BLaER1 treated with 17β-estradiol and CSF1 and Interleukin-3, amounts not matched to agents 10 nM and 100 nM (cell line): ENCODE results near the gene CS.
A peak's percentile ranks its signal among the peaks of the same experiment; 100 is the strongest.
"Not testable (repeated sequence)": the region's sequence is repeated elsewhere in the genome, so short reads cannot be mapped to it uniquely, and the experiment has no call there.

ENCODE experiments used
- H3K27ac ChIP-seq, 11 experiments: shearing (Covaris generic); formaldehyde crosslinking; 2 replicates each; pipeline ENCODE4 v1.8.1; 2022
- H3K27me3 ChIP-seq, 11 experiments: shearing (Covaris generic); formaldehyde crosslinking; 2 replicates each; pipeline ENCODE4 v1.8.1; 2022
- H3K36me3 ChIP-seq, 11 experiments: shearing (Covaris generic); formaldehyde crosslinking; 2 replicates each; pipeline ENCODE4 v1.8.1; 2022
- H3K4me1 ChIP-seq, 10 experiments: shearing (Covaris generic); formaldehyde crosslinking; 2 replicates each; pipeline ENCODE4 v1.8.1; 2022
- H3K4me2 ChIP-seq, 11 experiments: shearing (Covaris generic); formaldehyde crosslinking; 2 replicates each; pipeline ENCODE4 v1.8.1; 2022
- H3K4me3 ChIP-seq, 10 experiments: shearing (Covaris generic); formaldehyde crosslinking; 2 replicates each; pipeline ENCODE4 v1.8.1; 2022
- H3K9ac ChIP-seq, 11 experiments: shearing (Covaris generic); formaldehyde crosslinking; 2 replicates each; pipeline ENCODE4 v1.8.1; 2022
- H3K9me3 ChIP-seq, 11 experiments: shearing (Covaris generic); formaldehyde crosslinking; replicated peaks in 1 of 11; 2 replicates each; pipeline ENCODE4 v1.8.1; 2022
- H4K20me1 ChIP-seq, 11 experiments: shearing (Covaris generic); formaldehyde crosslinking; 2 replicates each; pipeline ENCODE4 v1.8.1; 2022
- Cebpa-rat ChIP-seq, 11 experiments: shearing (Covaris generic); IDR thresholded peaks; 2 replicates each; pipeline ENCODE4 v1.8.1; 2022

CS gene

DNA sequence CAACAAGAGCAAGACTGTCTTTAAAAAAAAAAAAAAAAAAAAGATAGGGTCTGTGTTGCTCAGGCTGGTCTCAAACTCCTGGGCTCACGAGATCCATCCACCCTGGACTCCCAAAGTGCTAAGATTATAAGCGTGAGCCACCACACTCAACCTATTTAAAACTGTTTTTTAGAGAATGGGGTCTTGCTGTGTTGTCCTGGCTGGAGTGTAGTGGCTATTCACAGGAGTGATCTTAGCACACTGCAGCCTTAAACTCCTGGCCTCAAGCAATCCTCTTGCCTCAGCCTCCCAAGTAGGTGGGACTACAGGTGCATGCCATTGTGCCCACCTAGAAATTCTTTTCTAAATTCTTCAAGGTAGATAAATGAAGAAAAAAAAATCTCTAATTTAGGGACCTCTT, 25.8 kb downstream of the CS start:
- no peaks in the 10 kb centered on the region for H3K9me3 ChIP-seq
- peaks cover 94 to 100% (median 99%) of the 10 kb centered on the region in 11 experiments for H3K36me3 ChIP-seq
- TF ChIP-seq Cebpa-rat (IDR thresholded peaks at IDR 0.05) = no peak

DNA sequence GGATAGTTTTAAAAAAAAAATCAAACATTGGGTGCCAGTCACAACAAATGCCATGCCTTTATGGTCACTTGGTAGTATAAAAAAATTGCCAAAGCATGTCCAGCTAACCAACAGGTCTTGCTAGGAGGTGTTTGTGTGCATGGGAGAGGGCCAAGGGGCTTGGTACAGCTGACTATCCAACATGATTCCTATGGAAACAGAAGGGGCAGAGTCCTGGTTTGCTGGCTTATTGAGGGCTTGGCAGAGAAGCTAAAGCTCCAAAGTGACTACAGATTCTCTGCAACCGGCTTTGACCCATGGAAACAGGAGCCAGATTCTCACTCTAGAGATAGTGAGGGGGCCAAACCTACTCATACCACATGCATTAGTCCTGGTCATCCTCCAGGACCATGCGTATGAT, 27.7 kb downstream of the CS start:
- H3K4me2 ChIP-seq, H3K27me3 ChIP-seq, H3K4me3 ChIP-seq, H3K4me1 ChIP-seq, H3K9me3 ChIP-seq, H3K27ac ChIP-seq: not testable (repeated sequence)
- H3K9ac ChIP-seq = peak overlapping the region in 1 of 11 experiments; percentile 24; a peak in 1 of 22 replicates
- peaks cover 0 to 54% (median 9%) of the 10 kb centered on the region in 11 experiments; a peak in 13 of 22 replicates for H4K20me1 ChIP-seq
- peaks cover 75 to 95% (median 87%) of the 10 kb centered on the region in 11 experiments for H3K36me3 ChIP-seq

More for the DNA sequence above, 25.8 kb downstream of the CS start:
- Histone ChIP-seq H3K27ac (no peak overlapping the region), H3K27me3 (no peaks in the 10 kb centered on the region), H3K9ac (peak overlapping the region in 1 of 11 experiments; percentile 0; a peak in 1 of 22 replicates), H3K4me1 (no peaks in the 10 kb centered on the region), H3K4me2 (no peak overlapping the region), H3K4me3 (no peak overlapping the region), H4K20me1 (peaks cover 0 to 48% (median 6%) of the 10 kb centered on the region in 11 experiments; a peak in 11 of 22 replicates)

- no peak for TF ChIP-seq Cebpa-rat (IDR thresholded peaks at IDR 0.05)
- H3K9ac ChIP-seq = no peak overlapping the region
- no peak overlapping the region for H3K4me3 ChIP-seq
- H3K27me3 ChIP-seq = no peaks in the 10 kb centered on the region
- H4K20me1 ChIP-seq = peaks cover 0 to 55% (median 11%) of the 10 kb centered on the region in 11 experiments; a peak in 13 of 22 replicates
- peaks cover 9 to 17% (median 16%) of the 10 kb centered on the region in 10 experiments; a peak in 19 of 20 replicates for H3K4me1 ChIP-seq
- H3K27ac ChIP-seq = no peak overlapping the region; a peak in 1 of 22 replicates
- H3K4me2 ChIP-seq = no peak overlapping the region
- no peaks in the 10 kb centered on the region for H3K9me3 ChIP-seq
- H3K36me3 ChIP-seq = peaks cover 65 to 81% (median 73%) of the 10 kb centered on the region in 11 experiments
Measured at GRCh38 chr12:56271031-56271430, 29.1 kb downstream of the CS start.

DNA sequence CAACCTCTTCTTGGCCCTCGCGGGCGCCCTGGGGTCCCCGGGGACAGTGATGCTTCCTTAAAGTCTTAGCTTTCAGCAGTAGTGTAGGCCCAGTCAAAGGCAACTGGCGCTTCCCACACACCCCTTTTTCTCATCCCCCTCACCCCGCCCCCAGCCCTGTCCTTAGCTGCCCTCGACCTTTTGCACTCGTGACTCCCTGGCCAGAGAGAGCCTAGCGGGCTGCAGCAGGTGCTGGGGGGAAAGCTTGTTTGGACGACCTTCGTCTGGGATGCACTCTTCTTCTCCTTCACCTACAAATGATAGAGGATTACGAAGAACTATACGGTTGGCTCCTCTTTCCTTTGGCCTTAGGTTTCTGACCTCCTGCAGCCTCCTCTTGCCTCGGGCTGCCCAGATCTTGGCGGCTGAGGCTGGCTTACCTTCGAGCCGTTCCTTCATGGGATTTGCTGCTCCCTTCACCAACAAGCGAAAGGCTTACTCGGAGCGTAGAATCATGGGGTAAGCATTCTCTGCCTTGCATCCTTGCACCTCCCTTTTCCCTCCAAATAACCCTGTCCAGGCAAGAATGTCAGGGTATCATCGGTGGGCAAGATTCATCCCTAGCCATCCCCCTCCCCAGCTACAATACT, 32.6 kb downstream of the CS start:
- Histone ChIP-seq H3K27ac (peak overlapping the region; percentile 30 to 84 (median 81); a peak in 19 of 22 replicates), H3K4me3 (peak overlapping the region; percentile 64 to 79 (median 69)), H3K4me2 (peak overlapping the region; percentile 85 to 98 (median 94)), H3K27me3 (no peaks in the 10 kb centered on the region), H3K9me3 (no peaks in the 10 kb centered on the region), H3K36me3 (peaks cover 30 to 46% (median 39%) of the 10 kb centered on the region in 11 experiments), H3K9ac (peak overlapping the region; percentile 77 to 88 (median 83); a peak in 20 of 22 replicates), H4K20me1 (peaks cover 0 to 44% (median 11%) of the 10 kb centered on the region in 11 experiments; a peak in 8 of 22 replicates), H3K4me1 (peaks cover 14 to 23% (median 19%) of the 10 kb centered on the region in 10 experiments; a peak in 19 of 20 replicates)
- TF ChIP-seq Cebpa-rat (IDR thresholded peaks at IDR 0.05) = no peak

GRCh38 chr12:56266693-56267442, 33.3 kb downstream of the CS start, which contains the start of gene COQ10A:
COQ10A (plus strand) TSS chr12:56266942; CDS start chr12:56267119, 177 bp downstream.
- peak within 1 kb of the TSS; percentile 77 to 88 (median 83) for H3K9ac ChIP-seq
- no peak for TF ChIP-seq Cebpa-rat (IDR thresholded peaks at IDR 0.05)
- no peaks in the 10 kb centered on the region for H3K27me3 ChIP-seq
- peak within 1 kb of the TSS; percentile 85 to 98 (median 94) for H3K4me2 ChIP-seq
- no peaks in the 10 kb centered on the region for H3K9me3 ChIP-seq
- peaks cover 14 to 23% (median 19%) of the 10 kb centered on the region in 10 experiments; a peak in 19 of 20 replicates for H3K4me1 ChIP-seq
- peak within 1 kb of the TSS; percentile 30 to 84 (median 81); a peak in 20 of 22 replicates for H3K27ac ChIP-seq
- H3K36me3 ChIP-seq = peaks cover 23 to 39% (median 32%) of the 10 kb centered on the region in 11 experiments
- peaks cover 0 to 42% (median 10%) of the 10 kb centered on the region in 11 experiments; a peak in 8 of 22 replicates for H4K20me1 ChIP-seq
- peak within 1 kb of the TSS; percentile 64 to 79 (median 69) for H3K4me3 ChIP-seq

DNA sequence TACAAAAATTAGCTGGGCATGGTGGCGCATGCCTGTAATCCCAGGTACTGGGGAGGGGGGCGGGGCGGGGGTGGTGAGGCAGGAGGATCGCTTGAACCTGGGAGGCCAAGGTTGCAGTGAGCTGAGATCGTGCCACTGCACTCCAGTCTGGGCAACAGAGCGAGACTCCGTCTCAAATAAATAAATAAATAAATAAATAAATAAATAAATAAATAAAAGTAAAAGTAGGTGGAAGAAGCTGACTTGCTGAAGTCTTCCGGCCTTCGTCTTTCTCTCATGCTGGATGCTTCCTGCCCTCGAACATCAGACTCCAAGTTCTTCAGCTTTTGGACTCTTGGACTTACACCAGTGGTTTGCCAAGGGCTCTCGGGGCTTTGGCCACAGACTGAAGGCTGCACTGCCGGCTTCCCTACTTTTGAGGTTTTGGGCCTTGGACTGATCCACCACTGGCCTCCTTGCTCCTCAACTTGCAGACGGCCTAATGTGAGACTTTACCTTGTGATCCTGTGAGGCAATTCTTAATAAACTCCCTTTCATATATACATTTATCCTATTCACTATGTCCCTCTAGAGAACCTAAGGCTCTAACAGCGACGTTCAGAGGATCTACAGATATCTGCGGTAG, 34.0 kb downstream of the CS start:
- H3K9me3 ChIP-seq, H3K27me3 ChIP-seq: not testable (repeated sequence)
- peaks cover 16 to 32% (median 25%) of the 10 kb centered on the region in 11 experiments for H3K36me3 ChIP-seq
- peak overlapping the region; percentile 64 to 79 (median 69) for H3K4me3 ChIP-seq
- peaks cover 0 to 35% (median 10%) of the 10 kb centered on the region in 11 experiments; a peak in 8 of 22 replicates for H4K20me1 ChIP-seq
- H3K4me2 ChIP-seq = peak overlapping the region; percentile 85 to 98 (median 94)
- H3K27ac ChIP-seq = peak overlapping the region in 10 of 11 experiments; percentile 73 to 84 (median 82); a peak in 19 of 22 replicates
- peaks cover 14 to 23% (median 19%) of the 10 kb centered on the region in 10 experiments; a peak in 19 of 20 replicates for H3K4me1 ChIP-seq
- H3K9ac ChIP-seq = peak overlapping the region; percentile 77 to 88 (median 83)

DNA sequence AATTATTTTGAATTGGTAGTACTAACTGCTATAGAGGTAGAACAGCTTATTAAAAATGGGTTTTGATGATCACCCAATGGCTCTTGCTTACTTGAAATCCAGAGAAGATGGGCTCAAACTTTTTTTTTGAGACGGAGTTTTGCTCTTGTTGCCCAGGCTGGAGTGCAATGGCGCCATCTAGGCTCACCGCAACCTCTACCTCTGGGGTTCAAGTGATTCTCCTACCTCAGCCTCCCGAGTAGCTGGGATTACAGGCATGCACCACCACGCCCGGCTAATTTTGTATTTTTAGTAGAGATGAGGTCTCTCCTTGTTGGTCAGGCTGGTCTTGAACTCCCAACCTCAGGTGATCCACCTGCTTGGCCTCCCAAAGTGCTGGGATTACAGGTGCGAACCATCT, 37.2 kb downstream of the CS start:
- not testable (repeated sequence) for H3K36me3 ChIP-seq, H3K27ac ChIP-seq, H4K20me1 ChIP-seq, H3K9me3 ChIP-seq, H3K9ac ChIP-seq, H3K27me3 ChIP-seq, H3K4me3 ChIP-seq, H3K4me2 ChIP-seq
- H3K4me1 ChIP-seq = peaks cover 16 to 27% (median 23%) of the 10 kb centered on the region in 10 experiments

GRCh38 chr12:56261503-56262232, 38.5 kb downstream of the CS start:
- no peak overlapping the region for H3K27ac ChIP-seq
- peaks cover 17 to 30% (median 25%) of the 10 kb centered on the region in 10 experiments for H3K4me1 ChIP-seq
- no peak overlapping the region for H3K4me3 ChIP-seq
- TF ChIP-seq Cebpa-rat (IDR thresholded peaks at IDR 0.05) = no peak
- no peaks in the 10 kb centered on the region for H3K9me3 ChIP-seq
- no peak overlapping the region for H3K9ac ChIP-seq
- H3K36me3 ChIP-seq = peaks cover 0 to 6% (median 4%) of the 10 kb centered on the region in 11 experiments; a peak in 15 of 22 replicates
- peaks cover 0 to 11% (median 9%) of the 10 kb centered on the region in 11 experiments; a peak in 16 of 22 replicates for H4K20me1 ChIP-seq
- peaks cover 0 to 8% (median 0%) of the 10 kb centered on the region in 11 experiments; a peak in 6 of 22 replicates for H3K27me3 ChIP-seq
- H3K4me2 ChIP-seq = no peak overlapping the region
